HAP-1 (cell line): ENCODE data around the gene NEDD8.

Source experiments
- DNase-seq, 2 experiments: peaks; one replicate each; pipeline ENCODE4 v3.0.0-alpha.2; 2016 to 2020; ENCODE audit warnings: low spot score in 2 of 2
- H3K27me3 ChIP-seq: fragments of 250-450 bp; sonication (Bioruptor Pico); 2 replicates; pipeline ENCODE4 v1.5.1; 2020; ENCODE audit warnings: low read depth, mild to moderate bottlenecking, moderate library complexity
- H3K36me3 ChIP-seq: fragments of 250-450 bp; sonication (Bioruptor Pico); replicated peaks from 2 replicates; pipeline ENCODE4 v1.5.1; 2020; ENCODE audit warnings: mild to moderate bottlenecking
- H3K4me1 ChIP-seq: fragments of 250-450 bp; sonication (Bioruptor Pico); 2 replicates; pipeline ENCODE4 v1.5.1; 2020; ENCODE audit warnings: mild to moderate bottlenecking
- H3K4me3 ChIP-seq: fragments of 250-450 bp; sonication (Bioruptor Pico); 2 replicates; pipeline ENCODE4 v1.5.1; 2020; ENCODE audit warnings: mild to moderate bottlenecking, moderate library complexity
- H3K9me3 ChIP-seq: fragments of 250-450 bp; sonication (Bioruptor Pico); 2 replicates; pipeline ENCODE4 v1.5.1; 2020; ENCODE audit warnings: mild to moderate bottlenecking, moderate library complexity
- in situ Hi-C: fragments of 300-500 bp; cut with MboI; formaldehyde crosslinking; loops from 3 replicates; pipeline ENCODE4 v1.14.3; 2020; ENCODE audit warnings: low sequenced_read_pairs, inconsistent platforms, mixed read lengths

Gene NEDD8

DNA sequence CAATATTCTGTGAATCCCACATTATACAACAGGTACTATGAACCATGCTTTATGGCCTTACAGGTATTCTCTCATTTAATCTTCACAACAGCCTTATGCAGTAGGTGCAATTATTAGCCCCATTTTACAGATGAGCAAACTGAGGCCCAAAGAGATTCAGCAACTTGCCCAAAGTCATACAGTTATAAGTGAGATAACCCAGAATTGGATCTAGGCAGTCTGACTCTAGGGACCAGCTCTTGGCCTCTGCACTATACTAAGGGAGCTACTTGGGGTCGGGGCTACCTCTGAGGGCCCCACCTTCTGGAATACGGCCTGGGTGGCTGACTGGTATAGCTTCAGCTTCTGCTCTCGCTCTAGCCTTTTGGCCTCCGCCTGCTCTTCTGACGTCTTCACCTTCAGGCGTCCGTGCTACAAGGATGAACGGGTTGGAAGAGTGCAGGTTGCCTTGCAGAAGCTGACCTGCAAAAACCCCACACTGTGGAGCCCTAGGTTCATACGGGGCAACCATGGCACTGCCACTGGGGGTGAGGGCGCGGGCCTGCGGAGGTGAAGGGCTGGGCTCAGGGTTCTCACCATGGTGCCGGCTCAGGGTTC is 38.5 kb upstream of the NEDD8 start:
- no peaks in the 10 kb centered on the region for H3K36me3 ChIP-seq
- in situ Hi-C loops: no loop called here
- H3K27me3 ChIP-seq: no peaks in the 10 kb centered on the region
- DNase-seq: no peak
- H3K4me3 ChIP-seq: peak overlapping the region; percentile 75
- H3K9me3 ChIP-seq: no peaks in the 10 kb centered on the region
- peaks cover 7% of the 10 kb centered on the region for H3K4me1 ChIP-seq

GRCh38 chr14:24269910-24270536 is 37.9 kb upstream of the NEDD8 start:
- H3K36me3 ChIP-seq: no peaks in the 10 kb centered on the region
- no peak overlapping the region for H3K4me3 ChIP-seq
- no peak for DNase-seq
- no peaks in the 10 kb centered on the region for H3K27me3 ChIP-seq
- H3K9me3 ChIP-seq: no peaks in the 10 kb centered on the region
- peaks cover 7% of the 10 kb centered on the region for H3K4me1 ChIP-seq
- in situ Hi-C loops: no loop called here

DNA sequence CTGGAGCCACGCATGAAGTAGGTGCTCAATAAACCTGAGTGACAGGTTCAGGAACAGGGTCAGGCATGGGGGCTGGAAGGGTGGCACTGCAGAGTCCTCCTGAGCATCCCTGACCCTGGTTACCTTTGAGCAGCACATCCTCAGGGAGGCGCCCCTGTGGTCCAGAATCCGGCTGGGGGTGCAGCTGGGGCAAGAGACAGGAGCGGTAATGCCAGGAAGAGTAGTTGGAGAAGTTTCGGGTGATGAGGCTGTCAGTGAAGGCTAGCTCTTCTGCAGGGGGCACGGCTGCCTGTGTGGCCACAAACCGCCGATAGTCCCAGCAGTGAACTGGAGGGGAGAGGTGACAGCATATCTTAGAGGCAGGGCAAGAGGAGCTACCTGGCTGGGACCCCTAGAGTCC is 37.2 kb upstream of the NEDD8 start:
- Histone ChIP-seq H3K4me1 (peaks cover 7% of the 10 kb centered on the region), H3K4me3 (no peak overlapping the region), H3K36me3 (no peaks in the 10 kb centered on the region), H3K9me3 (no peaks in the 10 kb centered on the region), H3K27me3 (no peaks in the 10 kb centered on the region)
- DNase-seq: no peak
- in situ Hi-C loops: no loop called here

GRCh38 chr14:24268225-24268624 is 36.1 kb upstream of the NEDD8 start:
- Histone ChIP-seq H3K36me3 (no peaks in the 10 kb centered on the region), H3K27me3 (no peaks in the 10 kb centered on the region), H3K4me3 (no peak overlapping the region), H3K9me3 (no peaks in the 10 kb centered on the region), H3K4me1 (peaks cover 7% of the 10 kb centered on the region)
- no peak for DNase-seq
- in situ Hi-C loops: no loop called here

DNA sequence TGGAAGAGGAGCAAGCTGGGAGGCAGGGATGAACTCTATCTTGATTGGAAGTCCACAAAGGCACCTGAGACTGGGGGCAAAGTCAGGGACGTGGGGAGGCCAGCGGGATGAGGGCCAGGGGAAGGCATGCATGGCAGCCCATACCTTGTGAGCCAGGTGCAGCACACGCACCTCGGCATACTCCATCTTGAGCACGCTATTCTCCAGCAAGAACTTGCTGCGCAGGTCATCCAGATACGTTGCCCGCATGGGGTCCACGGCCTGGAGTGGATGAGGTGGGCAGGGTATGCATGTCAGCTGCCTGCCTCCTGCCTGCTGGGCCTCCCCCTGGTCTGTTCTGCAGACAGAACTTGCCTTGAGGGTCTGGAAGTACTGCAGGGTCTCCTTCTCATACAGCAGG is 35.3 kb upstream of the NEDD8 start:
- no peak for DNase-seq
- H3K4me3 ChIP-seq: no peak overlapping the region
- H3K9me3 ChIP-seq: no peaks in the 10 kb centered on the region
- H3K4me1 ChIP-seq: peaks cover 7% of the 10 kb centered on the region
- in situ Hi-C loops: no loop called here
- no peaks in the 10 kb centered on the region for H3K27me3 ChIP-seq
- H3K36me3 ChIP-seq: no peaks in the 10 kb centered on the region

DNA sequence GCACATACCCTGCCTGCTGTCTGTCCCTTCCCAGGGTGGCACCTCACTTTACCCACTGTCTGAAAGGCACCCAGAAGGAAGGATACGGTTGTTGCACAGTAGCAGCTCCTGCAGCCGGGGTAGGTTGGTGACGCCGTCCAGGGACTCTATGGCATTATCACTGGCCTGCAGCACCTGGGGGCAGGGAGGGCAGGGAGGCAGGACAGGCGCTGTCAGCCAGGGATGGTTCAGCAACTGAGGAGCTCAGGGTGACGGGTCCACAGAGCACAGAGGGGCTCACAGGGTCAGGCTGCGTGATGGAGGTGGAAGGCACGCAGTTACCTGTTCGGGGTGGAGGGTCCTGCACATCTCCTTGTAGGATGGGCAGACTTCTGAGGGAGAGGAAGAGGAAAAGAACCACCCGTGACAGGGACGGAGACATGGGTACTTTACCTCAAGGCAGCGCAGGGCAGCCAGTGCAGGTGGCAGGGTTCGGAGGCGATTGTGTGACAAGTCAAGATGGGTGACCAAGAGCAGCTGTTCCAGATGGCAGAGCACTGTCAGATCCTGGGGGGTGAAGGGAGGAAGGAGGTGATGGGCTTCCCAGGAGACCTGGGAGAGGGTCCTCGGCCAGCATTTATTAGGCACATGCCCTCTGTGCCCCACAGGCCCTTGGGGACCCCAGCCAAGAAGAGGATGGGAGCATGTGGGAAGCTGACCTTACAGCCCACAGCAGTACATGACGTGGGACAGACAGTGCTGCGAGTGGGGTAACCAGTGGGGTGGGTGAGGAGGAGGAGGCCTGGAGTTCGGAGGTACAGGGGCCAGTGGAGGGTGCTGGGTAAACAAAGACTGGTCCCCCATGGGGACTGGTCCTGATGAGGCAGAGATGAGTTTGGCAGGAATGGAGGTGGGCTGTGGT is 34.4 kb upstream of the NEDD8 start:
- Histone ChIP-seq H3K36me3 (no peaks in the 10 kb centered on the region), H3K9me3 (no peaks in the 10 kb centered on the region), H3K27me3 (no peaks in the 10 kb centered on the region), H3K4me1 (peaks cover under 1% of the 10 kb centered on the region), H3K4me3 (no peak overlapping the region)
- DNase-seq: no peak
- in situ Hi-C loops: no loop called here

DNA sequence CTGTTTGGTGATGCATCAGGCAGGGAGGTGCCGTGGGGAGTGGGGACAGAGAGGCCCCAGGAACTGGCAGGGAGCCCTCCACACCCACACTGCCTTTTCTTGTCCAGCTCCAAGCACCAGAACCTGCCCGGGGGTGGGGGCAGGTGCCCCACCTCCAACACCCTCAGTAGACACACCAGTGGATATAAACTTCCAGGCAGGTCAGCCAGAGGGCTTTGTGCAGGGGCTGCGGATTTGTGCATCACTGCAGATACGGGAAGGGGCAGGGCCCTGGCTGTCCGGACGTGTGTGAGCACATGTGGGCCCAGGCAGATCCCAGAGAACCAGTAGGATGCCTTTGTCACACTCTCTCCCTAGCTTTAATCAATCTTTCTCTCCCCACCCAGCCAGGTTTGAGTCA is 32.1 kb upstream of the NEDD8 start:
- no peaks in the 10 kb centered on the region for H3K27me3 ChIP-seq
- in situ Hi-C loops: no loop called here
- H3K4me1 ChIP-seq: no peaks in the 10 kb centered on the region
- no peaks in the 10 kb centered on the region for H3K36me3 ChIP-seq
- H3K4me3 ChIP-seq: no peak overlapping the region
- H3K9me3 ChIP-seq: no peaks in the 10 kb centered on the region
- DNase-seq: no peak

DNA sequence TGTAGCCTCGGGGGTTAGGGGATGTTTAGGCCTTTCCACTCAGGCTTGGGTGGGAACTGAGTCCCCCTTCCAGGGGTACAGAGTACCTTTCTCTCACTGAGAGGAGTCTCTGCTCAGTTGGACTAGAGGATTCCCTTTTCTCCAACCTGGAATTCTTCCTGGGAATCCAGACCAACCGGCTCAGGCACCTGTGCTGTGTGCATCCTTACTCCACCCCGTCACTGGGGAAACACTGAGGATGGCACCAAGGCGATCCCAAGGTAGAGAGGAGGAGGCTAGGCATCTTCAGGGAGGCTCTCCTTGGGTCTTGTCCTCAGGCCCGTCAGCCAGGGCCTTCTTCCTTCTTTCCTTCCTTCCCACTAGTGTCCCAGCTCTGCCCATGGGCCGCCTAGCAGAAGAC is 31.7 kb upstream of the NEDD8 start:
- H3K36me3 ChIP-seq: no peaks in the 10 kb centered on the region
- in situ Hi-C loops: no loop called here
- no peak for DNase-seq
- no peaks in the 10 kb centered on the region for H3K4me1 ChIP-seq
- no peaks in the 10 kb centered on the region for H3K9me3 ChIP-seq
- no peak overlapping the region for H3K4me3 ChIP-seq
- no peaks in the 10 kb centered on the region for H3K27me3 ChIP-seq

GRCh38 chr14:24262821-24263733 is 30.9 kb upstream of the NEDD8 start, which contains the start of gene TGM1:
TSS of gene TGM1 (minus strand) at chr14:24263177. CDS start at chr14:24262352, 825 bp downstream.
- in situ Hi-C loops: no loop called here
- Histone ChIP-seq H3K36me3 (no peaks in the 10 kb centered on the region), H3K4me3 (no peak within 1 kb of the TSS), H3K9me3 (no peaks in the 10 kb centered on the region), H3K4me1 (no peaks in the 10 kb centered on the region), H3K27me3 (no peaks in the 10 kb centered on the region)
- no peak for DNase-seq

GRCh38 chr14:24261969-24262327 is 29.8 kb upstream of the NEDD8 start:
- H3K4me1 ChIP-seq: no peaks in the 10 kb centered on the region
- no peak overlapping the region for H3K4me3 ChIP-seq
- H3K9me3 ChIP-seq: no peaks in the 10 kb centered on the region
- in situ Hi-C loops: no loop called here
- H3K36me3 ChIP-seq: no peaks in the 10 kb centered on the region
- H3K27me3 ChIP-seq: no peaks in the 10 kb centered on the region
- no peak for DNase-seq

- no peak for DNase-seq
- in situ Hi-C loops: no loop called here
- Histone ChIP-seq H3K9me3 (no peaks in the 10 kb centered on the region), H3K4me1 (no peaks in the 10 kb centered on the region), H3K27me3 (no peaks in the 10 kb centered on the region), H3K36me3 (no peaks in the 10 kb centered on the region), H3K4me3 (no peak overlapping the region)
Measured at GRCh38 chr14:24261256-24261968, 29.2 kb upstream of the NEDD8 start.

GRCh38 chr14:24260780-24261157 is 28.6 kb upstream of the NEDD8 start:
- Histone ChIP-seq H3K4me3 (no peak overlapping the region), H3K36me3 (no peaks in the 10 kb centered on the region), H3K9me3 (no peaks in the 10 kb centered on the region), H3K4me1 (no peaks in the 10 kb centered on the region), H3K27me3 (no peaks in the 10 kb centered on the region)
- in situ Hi-C loops: no loop called here
- no peak for DNase-seq
